ENCODE measurements around the gene FAM156A. TPM values are rescaled to one million over a fixed set of nuclear protein-coding genes. Genes with fewer than 3 reads are reported as not detected.
"Not testable (repeated sequence)": the region's sequence is repeated elsewhere in the genome, so short reads cannot be mapped to it uniquely, and the experiment has no call there.

Gene FAM156A
- total and polyA plus RNA-seq, 4 experiments from 2014 or later: 3.2 to 17.3 (median 10.2) TPM

GRCh38 chrX:52913681-52914080 lies 44.6 kb downstream of the FAM156A start:
- H3K27ac ChIP-seq (ENCODE audit: low read depth, low read length); H3K4me1 ChIP-seq (ENCODE audit: insufficient read depth, low read length); H3K36me3 ChIP-seq (ENCODE audit: insufficient read depth, low read length); H3K27me3 ChIP-seq (ENCODE audit: insufficient read depth, low read length); H3K36me3 Mint-ChIP-seq; intact Hi-C loops (cut with micrococcal nuclease); H3K27me3 Mint-ChIP-seq; H3K27ac Mint-ChIP-seq; DNase-seq; POLR2A ChIA-PET (ENCODE audit: partially characterized antibody); H3K4me3 ChIP-seq (ENCODE audit: low read length in 2 of 2); H3K9me3 Mint-ChIP-seq; H3K4me3 Mint-ChIP-seq; CTCF ChIA-PET (ENCODE audit: partially characterized antibody); H3K4me1 Mint-ChIP-seq; H3K9me3 ChIP-seq (ENCODE audit: control insufficient read depth in 1 of 2, low read length in 2 of 2): not testable (repeated sequence)

- H3K36me3 Mint-ChIP-seq; H3K36me3 ChIP-seq (ENCODE audit: insufficient read depth, low read length); H3K27me3 ChIP-seq (ENCODE audit: insufficient read depth, low read length); H3K27me3 Mint-ChIP-seq; H3K4me3 ChIP-seq (ENCODE audit: low read length in 2 of 2); H3K4me1 Mint-ChIP-seq; H3K4me1 ChIP-seq (ENCODE audit: insufficient read depth, low read length); H3K9me3 Mint-ChIP-seq; DNase-seq; intact Hi-C loops (cut with micrococcal nuclease); H3K9me3 ChIP-seq (ENCODE audit: control insufficient read depth in 1 of 2, low read length in 2 of 2); POLR2A ChIA-PET (ENCODE audit: partially characterized antibody); H3K27ac ChIP-seq (ENCODE audit: low read depth, low read length); H3K4me3 Mint-ChIP-seq; H3K27ac Mint-ChIP-seq; CTCF ChIA-PET (ENCODE audit: partially characterized antibody): not testable (repeated sequence)
Observed at GRCh38 chrX:52909313-52909969, 48.9 kb downstream of the FAM156A start.

GRCh38 chrX:52907900-52908299 lies 50.4 kb downstream of the FAM156A start:
- H3K9me3 Mint-ChIP-seq; H3K4me3 Mint-ChIP-seq; H3K36me3 ChIP-seq (ENCODE audit: insufficient read depth, low read length); H3K27ac ChIP-seq (ENCODE audit: low read depth, low read length); H3K4me3 ChIP-seq (ENCODE audit: low read length in 2 of 2); H3K27me3 Mint-ChIP-seq; H3K27me3 ChIP-seq (ENCODE audit: insufficient read depth, low read length); intact Hi-C loops (cut with micrococcal nuclease); H3K9me3 ChIP-seq (ENCODE audit: control insufficient read depth in 1 of 2, low read length in 2 of 2); H3K4me1 ChIP-seq (ENCODE audit: insufficient read depth, low read length); CTCF ChIA-PET (ENCODE audit: partially characterized antibody); H3K36me3 Mint-ChIP-seq; H3K4me1 Mint-ChIP-seq; POLR2A ChIA-PET (ENCODE audit: partially characterized antibody); H3K27ac Mint-ChIP-seq; DNase-seq: not testable (repeated sequence)

GRCh38 chrX:52907137-52907536 lies 51.2 kb downstream of the FAM156A start:
- H3K9me3 ChIP-seq (ENCODE audit: control insufficient read depth in 1 of 2, low read length in 2 of 2); H3K4me1 Mint-ChIP-seq; H3K27ac ChIP-seq (ENCODE audit: low read depth, low read length); H3K4me1 ChIP-seq (ENCODE audit: insufficient read depth, low read length); H3K36me3 Mint-ChIP-seq; POLR2A ChIA-PET (ENCODE audit: partially characterized antibody); H3K9me3 Mint-ChIP-seq; H3K36me3 ChIP-seq (ENCODE audit: insufficient read depth, low read length); H3K4me3 ChIP-seq (ENCODE audit: low read length in 2 of 2); H3K27me3 Mint-ChIP-seq; intact Hi-C loops (cut with micrococcal nuclease); CTCF ChIA-PET (ENCODE audit: partially characterized antibody); H3K27ac Mint-ChIP-seq; H3K27me3 ChIP-seq (ENCODE audit: insufficient read depth, low read length); DNase-seq; H3K4me3 Mint-ChIP-seq: not testable (repeated sequence)

- CTCF ChIA-PET (ENCODE audit: partially characterized antibody); H3K27ac ChIP-seq (ENCODE audit: low read depth, low read length); H3K27me3 ChIP-seq (ENCODE audit: insufficient read depth, low read length); H3K4me1 Mint-ChIP-seq; intact Hi-C loops (cut with micrococcal nuclease); H3K27ac Mint-ChIP-seq; H3K9me3 Mint-ChIP-seq; H3K36me3 Mint-ChIP-seq; H3K4me3 Mint-ChIP-seq; H3K4me3 ChIP-seq (ENCODE audit: low read length in 2 of 2); H3K36me3 ChIP-seq (ENCODE audit: insufficient read depth, low read length); H3K27me3 Mint-ChIP-seq; H3K9me3 ChIP-seq (ENCODE audit: control insufficient read depth in 1 of 2, low read length in 2 of 2); POLR2A ChIA-PET (ENCODE audit: partially characterized antibody); DNase-seq; H3K4me1 ChIP-seq (ENCODE audit: insufficient read depth, low read length): not testable (repeated sequence)
Observed at GRCh38 chrX:52906072-52906471, 52.2 kb downstream of the FAM156A start.

- H3K9me3 ChIP-seq (ENCODE audit: control insufficient read depth in 1 of 2, low read length in 2 of 2); H3K9me3 Mint-ChIP-seq; H3K36me3 Mint-ChIP-seq; H3K27ac ChIP-seq (ENCODE audit: low read depth, low read length); H3K27me3 Mint-ChIP-seq; DNase-seq; H3K27ac Mint-ChIP-seq; POLR2A ChIA-PET (ENCODE audit: partially characterized antibody); H3K4me3 ChIP-seq (ENCODE audit: low read length in 2 of 2); H3K36me3 ChIP-seq (ENCODE audit: insufficient read depth, low read length); H3K4me1 ChIP-seq (ENCODE audit: insufficient read depth, low read length); H3K4me3 Mint-ChIP-seq; H3K27me3 ChIP-seq (ENCODE audit: insufficient read depth, low read length); H3K4me1 Mint-ChIP-seq; CTCF ChIA-PET (ENCODE audit: partially characterized antibody); intact Hi-C loops (cut with micrococcal nuclease): not testable (repeated sequence)
Observed at GRCh38 chrX:52905531-52905930, 52.8 kb downstream of the FAM156A start.

Other genes starting within 250 kb of the FAM156A start
- not detected for gene SSX2B, start 207.3 kb downstream of the FAM156A start, total RNA-seq
- not detected for gene SSX2B, start 207.3 kb downstream of the FAM156A start, polyA plus RNA-seq
- not detected for gene SPANXN5, start 161.1 kb downstream of the FAM156A start, total RNA-seq
- not detected for gene SPANXN5, start 161.1 kb downstream of the FAM156A start, polyA plus RNA-seq
- not detected for gene XAGE5, start 147.2 kb downstream of the FAM156A start, total RNA-seq
- gene XAGE5, start 147.2 kb downstream of the FAM156A start, polyA plus RNA-seq: not detected
- gene XAGE3, start 90.4 kb downstream of the FAM156A start, total RNA-seq: not detected
- gene XAGE3, start 90.4 kb downstream of the FAM156A start, polyA plus RNA-seq: not detected
- gene FAM156B, start 61.2 kb downstream of the FAM156A start, total RNA-seq: 1 to 10 TPM; 4.9 to 6.9 TPM
- 10 to 100 TPM in 1 of 2 donors, 1 to 10 TPM in 1; 2.8 to 11.2 TPM for gene FAM156B, start 61.2 kb downstream of the FAM156A start, polyA plus RNA-seq
- not detected for gene GPR173, start 90.3 kb upstream of the FAM156A start, total RNA-seq
- gene GPR173, start 90.3 kb upstream of the FAM156A start, polyA plus RNA-seq: not detected
- gene TSPYL2, start 123.8 kb upstream of the FAM156A start, total RNA-seq: 100 to 1,000 TPM; 159 to 163 TPM
- 10 to 100 TPM; 10.0 to 24.4 TPM for gene TSPYL2, start 123.8 kb upstream of the FAM156A start, polyA plus RNA-seq
- 10 to 100 TPM; 19.9 to 23.4 TPM for gene KANTR, start 135.6 kb upstream of the FAM156A start, total RNA-seq
- gene KANTR, start 135.6 kb upstream of the FAM156A start, polyA plus RNA-seq: 1 to 10 TPM; 1.6 to 3.4 TPM

All from CD4-positive, alpha-beta memory T cell (primary cell).